Measurements from ENCODE around the gene IL17RC.
A peak's percentile ranks its signal among the peaks of the same experiment; 100 is the strongest.
"Not testable (repeated sequence)": the region's sequence is repeated elsewhere in the genome, so short reads cannot be mapped to it uniquely, and the experiment has no call there.

Gene IL17RC

DNA sequence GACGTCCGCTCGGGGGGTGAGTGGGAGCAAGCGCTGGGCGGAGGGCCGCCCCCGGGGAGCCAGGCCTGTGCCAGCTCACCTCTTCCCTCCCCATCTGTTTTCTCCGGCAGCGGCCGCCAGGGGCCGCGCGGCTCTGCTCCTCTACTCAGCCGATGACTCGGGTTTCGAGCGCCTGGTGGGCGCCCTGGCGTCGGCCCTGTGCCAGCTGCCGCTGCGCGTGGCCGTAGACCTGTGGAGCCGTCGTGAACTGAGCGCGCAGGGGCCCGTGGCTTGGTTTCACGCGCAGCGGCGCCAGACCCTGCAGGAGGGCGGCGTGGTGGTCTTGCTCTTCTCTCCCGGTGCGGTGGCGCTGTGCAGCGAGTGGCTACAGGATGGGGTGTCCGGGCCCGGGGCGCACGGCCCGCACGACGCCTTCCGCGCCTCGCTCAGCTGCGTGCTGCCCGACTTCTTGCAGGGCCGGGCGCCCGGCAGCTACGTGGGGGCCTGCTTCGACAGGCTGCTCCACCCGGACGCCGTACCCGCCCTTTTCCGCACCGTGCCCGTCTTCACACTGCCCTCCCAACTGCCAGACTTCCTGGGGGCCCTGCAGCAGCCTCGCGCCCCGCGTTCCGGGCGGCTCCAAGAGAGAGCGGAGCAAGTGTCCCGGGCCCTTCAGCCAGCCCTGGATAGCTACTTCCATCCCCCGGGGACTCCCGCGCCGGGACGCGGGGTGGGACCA is 16.1 kb downstream of the IL17RC start:
- Mint-ChIP-seq H3K27me3 (no peaks in the 10 kb centered on the region), H3K4me3 (peak overlapping the region; percentile 93), H3K9me3 (no peaks in the 10 kb centered on the region), H3K4me1 (peaks cover 39% of the 10 kb centered on the region), H3K36me3 (ENCODE audit: insufficient read depth) (peaks cover 20% of the 10 kb centered on the region), H3K27ac (ENCODE audit: low read depth) (peak overlapping the region; percentile 96)
- DNase-seq (ENCODE audit: low spot score in 2 of 2) (peak; percentile 78), ATAC-seq (replicated peaks; ENCODE audit: extremely low read depth, poor library complexity, severe bottlenecking) (peak; percentile 69)

DNA sequence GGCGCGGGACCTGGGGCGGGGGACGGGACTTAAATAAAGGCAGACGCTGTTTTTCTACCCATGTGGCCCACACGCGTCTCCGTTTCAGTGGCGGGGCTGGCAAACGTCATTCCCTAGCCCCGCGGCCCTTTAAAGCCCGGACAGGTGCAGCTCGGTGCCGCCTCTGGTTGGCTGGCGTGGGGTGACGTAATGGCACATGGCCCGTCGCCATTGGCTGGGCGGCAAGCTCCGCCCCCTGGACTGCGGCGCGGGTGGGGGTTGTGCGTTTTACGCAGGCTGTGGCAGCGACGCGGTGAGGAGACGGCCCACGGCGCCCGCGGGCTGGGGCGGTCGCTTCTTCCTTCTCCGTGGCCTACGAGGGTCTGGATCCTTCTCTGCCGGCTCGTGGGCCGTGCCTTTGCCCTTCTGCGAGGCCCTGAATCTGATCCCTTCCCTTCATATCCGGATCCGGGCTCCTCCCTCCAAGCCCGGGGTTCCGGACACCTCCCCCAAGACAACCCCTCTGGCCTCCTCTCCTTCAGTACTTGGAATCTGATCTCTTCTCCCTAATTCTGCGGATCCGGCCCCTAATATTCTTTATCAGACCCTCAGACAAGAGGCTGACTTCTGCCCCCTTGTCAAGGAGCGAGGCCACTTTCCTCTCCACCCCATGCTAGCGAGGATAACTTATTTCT is 16.8 kb downstream of the IL17RC start, which contains the start of gene CRELD1:
Gene CRELD1 (plus strand): TSS at position 274 of the 674 bp plus-strand sequence. CDS start 605 bp downstream, outside the sequence.
- Mint-ChIP-seq H3K4me3 (peak within 1 kb of the TSS; percentile 93), H3K9me3 (no peaks in the 10 kb centered on the region), H3K4me1 (peaks cover 39% of the 10 kb centered on the region), H3K27ac (ENCODE audit: low read depth) (peak within 1 kb of the TSS; percentile 96), H3K27me3 (no peaks in the 10 kb centered on the region), H3K36me3 (ENCODE audit: insufficient read depth) (peaks cover 21% of the 10 kb centered on the region)
- DNase-seq (ENCODE audit: low spot score in 2 of 2), result peak; percentile 97
- ATAC-seq (replicated peaks; ENCODE audit: extremely low read depth, poor library complexity, severe bottlenecking), result peak; percentile 84

DNA sequence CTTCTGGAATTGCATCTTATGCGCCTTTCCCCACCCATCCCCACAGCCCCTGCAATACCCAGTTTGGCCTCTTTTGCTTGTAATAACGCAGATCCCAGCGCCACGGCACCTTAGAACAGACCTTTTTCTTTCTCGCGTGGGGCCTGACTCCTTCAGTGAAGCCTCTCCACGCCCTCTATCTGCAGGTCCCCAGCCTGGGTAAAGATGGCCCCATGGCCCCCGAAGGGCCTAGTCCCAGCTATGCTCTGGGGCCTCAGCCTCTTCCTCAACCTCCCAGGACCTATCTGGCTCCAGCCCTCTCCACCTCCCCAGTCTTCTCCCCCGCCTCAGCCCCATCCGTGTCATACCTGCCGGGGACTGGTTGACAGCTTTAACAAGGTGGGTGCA is 17.3 kb downstream of the IL17RC start:
- no peaks in the 10 kb centered on the region for H3K27me3 Mint-ChIP-seq
- peak; percentile 17 for ATAC-seq (replicated peaks; ENCODE audit: extremely low read depth, poor library complexity, severe bottlenecking)

DNA sequence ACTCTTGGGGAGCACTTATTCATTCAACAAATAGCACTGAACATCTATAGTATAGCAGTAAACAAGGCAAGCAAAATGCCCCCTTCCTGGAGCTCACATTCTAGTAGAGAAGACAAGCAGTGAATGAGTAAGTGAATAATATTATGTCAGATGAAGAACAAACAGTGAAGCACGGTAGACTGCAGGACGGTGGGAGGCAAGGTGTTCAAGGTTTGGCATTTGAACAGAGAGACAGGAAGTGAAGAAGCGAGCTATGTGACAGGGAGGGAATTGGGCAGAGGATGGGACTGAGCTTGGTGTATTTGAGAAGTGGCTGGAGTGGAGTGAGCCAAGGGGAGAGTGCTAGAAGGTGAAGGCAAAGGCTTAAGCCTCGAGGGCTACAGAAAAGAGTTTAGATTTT is 18.1 kb downstream of the IL17RC start:
- Mint-ChIP-seq H3K27ac (ENCODE audit: low read depth) (peak overlapping the region; percentile 27), H3K4me3 (peak overlapping the region; percentile 93), H3K4me1 (peaks cover 39% of the 10 kb centered on the region), H3K27me3 (no peaks in the 10 kb centered on the region), H3K9me3 (no peaks in the 10 kb centered on the region), H3K36me3 (ENCODE audit: insufficient read depth) (peaks cover 21% of the 10 kb centered on the region)
- no peak for DNase-seq (ENCODE audit: low spot score in 2 of 2)
- no peak for ATAC-seq (replicated peaks; ENCODE audit: extremely low read depth, poor library complexity, severe bottlenecking)

More for the DNA sequence above, 17.3 kb downstream of the IL17RC start:
- H3K9me3 Mint-ChIP-seq, result no peaks in the 10 kb centered on the region
- peaks cover 21% of the 10 kb centered on the region for H3K36me3 Mint-ChIP-seq (ENCODE audit: insufficient read depth)
- H3K4me3 Mint-ChIP-seq, result peak overlapping the region; percentile 93
- peaks cover 39% of the 10 kb centered on the region for H3K4me1 Mint-ChIP-seq
- no peak for DNase-seq (ENCODE audit: low spot score in 2 of 2)
- H3K27ac Mint-ChIP-seq (ENCODE audit: low read depth), result peak overlapping the region; percentile 96

DNA sequence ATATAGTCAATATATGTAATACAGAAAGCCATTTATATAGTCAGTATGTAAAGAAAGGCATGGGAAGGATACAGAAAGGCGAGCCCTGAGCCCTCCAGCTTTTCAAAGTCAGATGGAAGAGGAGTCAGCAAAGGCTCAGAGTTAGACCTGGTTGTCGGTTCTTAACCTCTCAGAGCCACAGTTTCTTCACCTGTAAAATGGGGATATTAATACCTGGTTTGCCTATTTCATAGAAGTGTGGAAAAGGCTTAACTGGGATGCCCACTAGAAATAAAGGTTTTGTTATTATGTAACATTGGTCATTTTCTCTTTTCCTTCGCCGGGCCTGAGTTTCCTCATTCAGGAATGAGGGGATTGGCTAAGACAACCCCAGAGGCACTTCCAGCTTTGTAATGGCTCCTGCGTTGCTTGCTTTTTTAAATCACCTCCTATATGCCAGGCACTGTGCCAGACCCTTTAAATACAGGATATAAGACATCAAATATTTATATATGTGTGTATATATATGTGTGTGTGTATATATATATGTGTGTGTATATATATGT is 19.1 kb downstream of the IL17RC start:
- no peak for DNase-seq (ENCODE audit: low spot score in 2 of 2)
- peaks cover 19% of the 10 kb centered on the region for H3K36me3 Mint-ChIP-seq (ENCODE audit: insufficient read depth)
- H3K27me3 Mint-ChIP-seq, result no peaks in the 10 kb centered on the region
- peaks cover 39% of the 10 kb centered on the region for H3K4me1 Mint-ChIP-seq
- no peak overlapping the region for H3K27ac Mint-ChIP-seq (ENCODE audit: low read depth)
- ATAC-seq (replicated peaks; ENCODE audit: extremely low read depth, poor library complexity, severe bottlenecking), result no peak
- no peaks in the 10 kb centered on the region for H3K9me3 Mint-ChIP-seq
- H3K4me3 Mint-ChIP-seq, result peak overlapping the region; percentile 93

DNA sequence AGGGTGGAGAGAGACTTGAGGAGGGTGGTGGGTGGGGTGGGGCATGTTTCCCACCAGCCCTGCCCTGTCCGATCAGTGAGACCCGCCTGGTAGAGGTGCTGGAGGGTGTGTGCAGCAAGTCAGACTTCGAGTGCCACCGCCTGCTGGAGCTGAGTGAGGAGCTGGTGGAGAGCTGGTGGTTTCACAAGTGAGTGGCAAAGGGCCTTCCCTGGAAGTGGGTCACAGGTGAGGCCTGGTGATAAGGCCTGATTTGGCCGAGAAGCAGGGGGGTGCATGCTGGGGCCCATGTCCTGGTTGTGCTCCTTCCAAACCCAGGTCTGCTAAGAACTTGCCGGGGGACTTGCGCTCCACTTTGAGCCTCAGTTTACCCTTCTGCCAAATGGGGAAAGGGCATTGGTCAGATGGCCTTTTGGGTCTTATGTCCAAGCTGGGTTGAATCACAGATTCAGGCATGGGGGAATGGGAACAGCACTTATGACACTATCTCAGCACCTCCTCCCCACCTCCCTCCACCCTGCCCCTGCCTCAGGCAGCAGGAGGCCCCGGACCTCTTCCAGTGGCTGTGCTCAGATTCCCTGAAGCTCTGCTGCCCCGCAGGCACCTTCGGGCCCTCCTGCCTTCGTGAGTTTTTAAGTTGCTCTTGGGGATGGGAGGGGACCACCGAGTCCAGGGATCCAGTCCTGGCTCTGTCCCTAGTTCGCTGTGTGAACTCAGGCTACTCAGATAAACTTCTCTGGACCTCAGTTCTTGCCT is 20.8 kb downstream of the IL17RC start:
- ATAC-seq (replicated peaks; ENCODE audit: extremely low read depth, poor library complexity, severe bottlenecking) (no peak), DNase-seq (ENCODE audit: low spot score in 2 of 2) (no peak)
- no peak overlapping the region for H3K27ac Mint-ChIP-seq (ENCODE audit: low read depth)
- H3K27me3 Mint-ChIP-seq, result no peaks in the 10 kb centered on the region
- H3K9me3 Mint-ChIP-seq, result no peaks in the 10 kb centered on the region
- H3K4me1 Mint-ChIP-seq, result peaks cover 33% of the 10 kb centered on the region
- H3K4me3 Mint-ChIP-seq, result no peak overlapping the region
- H3K36me3 Mint-ChIP-seq (ENCODE audit: insufficient read depth), result peaks cover 21% of the 10 kb centered on the region

DNA sequence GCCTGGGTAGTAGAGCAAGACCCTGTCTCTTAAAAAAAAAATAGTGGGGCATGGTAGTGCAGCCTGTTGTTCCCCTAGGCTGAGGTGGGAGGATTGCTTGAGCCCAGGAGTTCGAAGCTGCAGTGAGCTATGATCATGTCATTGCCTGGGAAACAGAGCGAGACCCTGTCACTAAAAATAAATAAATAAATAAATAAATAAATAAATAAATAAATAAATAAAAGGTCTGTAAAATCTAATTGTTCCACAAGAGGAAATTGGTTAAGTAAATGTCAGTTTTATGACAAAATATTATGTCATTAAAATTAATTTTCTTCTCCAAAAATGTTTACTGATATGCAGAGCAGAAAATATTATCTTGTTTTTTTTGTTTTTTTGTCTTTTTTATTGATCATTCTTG is 22.1 kb downstream of the IL17RC start:
- no peaks in the 10 kb centered on the region for H3K9me3 Mint-ChIP-seq
- peaks cover 12% of the 10 kb centered on the region for H3K36me3 Mint-ChIP-seq (ENCODE audit: insufficient read depth)
- no peak for DNase-seq (ENCODE audit: low spot score in 2 of 2)
- no peaks in the 10 kb centered on the region for H3K27me3 Mint-ChIP-seq
- H3K4me3 Mint-ChIP-seq, result no peak overlapping the region
- peaks cover 20% of the 10 kb centered on the region for H3K4me1 Mint-ChIP-seq
- ATAC-seq (replicated peaks; ENCODE audit: extremely low read depth, poor library complexity, severe bottlenecking), result no peak
- H3K27ac Mint-ChIP-seq (ENCODE audit: low read depth), result no peak overlapping the region

DNA sequence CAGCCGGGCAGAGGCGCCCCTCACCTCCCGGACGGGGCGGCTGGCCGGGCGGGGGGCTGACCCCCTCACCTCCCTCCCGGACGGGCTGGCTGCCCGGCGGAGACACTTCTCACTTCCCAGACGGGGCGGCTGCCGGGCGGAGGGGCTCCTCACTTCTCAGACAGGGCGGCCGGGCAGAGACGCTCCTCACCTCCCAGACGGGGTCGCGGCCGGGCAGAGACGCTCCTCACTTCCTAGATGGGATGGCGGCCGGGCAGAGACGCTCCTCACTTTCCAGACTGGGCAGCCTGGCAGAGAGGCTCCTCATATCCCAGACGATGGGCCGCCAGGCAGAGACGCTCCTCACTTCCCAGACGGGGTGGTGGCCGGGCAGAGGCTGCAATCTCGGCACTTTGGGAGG is 23.0 kb downstream of the IL17RC start:
- peaks cover 11% of the 10 kb centered on the region for H3K4me1 Mint-ChIP-seq
- not testable (repeated sequence) for H3K36me3 Mint-ChIP-seq (ENCODE audit: insufficient read depth); H3K27ac Mint-ChIP-seq (ENCODE audit: low read depth); H3K4me3 Mint-ChIP-seq; H3K27me3 Mint-ChIP-seq; ATAC-seq (replicated peaks; ENCODE audit: extremely low read depth, poor library complexity, severe bottlenecking); H3K9me3 Mint-ChIP-seq; DNase-seq (ENCODE audit: low spot score in 2 of 2)

DNA sequence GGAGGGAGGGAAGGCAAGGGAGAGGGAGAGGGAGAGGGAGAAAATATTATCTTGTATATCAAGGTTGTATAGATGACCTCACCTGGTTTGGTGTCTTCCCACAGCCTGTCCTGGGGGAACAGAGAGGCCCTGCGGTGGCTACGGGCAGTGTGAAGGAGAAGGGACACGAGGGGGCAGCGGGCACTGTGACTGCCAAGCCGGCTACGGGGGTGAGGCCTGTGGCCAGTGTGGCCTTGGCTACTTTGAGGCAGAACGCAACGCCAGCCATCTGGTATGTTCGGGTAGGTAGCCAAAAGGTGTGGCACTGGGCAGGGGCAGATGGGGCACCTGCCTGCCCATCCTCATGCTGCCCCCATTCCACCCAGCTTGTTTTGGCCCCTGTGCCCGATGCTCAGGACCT is 23.8 kb downstream of the IL17RC start:
- no peak for DNase-seq (ENCODE audit: low spot score in 2 of 2)
- H3K4me3 Mint-ChIP-seq, result no peak overlapping the region
- H3K4me1 Mint-ChIP-seq, result peaks cover 2% of the 10 kb centered on the region
- no peak for ATAC-seq (replicated peaks; ENCODE audit: extremely low read depth, poor library complexity, severe bottlenecking)
- H3K27ac Mint-ChIP-seq (ENCODE audit: low read depth), result no peak overlapping the region
- H3K9me3 Mint-ChIP-seq, result no peaks in the 10 kb centered on the region
- peaks cover 12% of the 10 kb centered on the region for H3K36me3 Mint-ChIP-seq (ENCODE audit: insufficient read depth)
- no peaks in the 10 kb centered on the region for H3K27me3 Mint-ChIP-seq

DNA sequence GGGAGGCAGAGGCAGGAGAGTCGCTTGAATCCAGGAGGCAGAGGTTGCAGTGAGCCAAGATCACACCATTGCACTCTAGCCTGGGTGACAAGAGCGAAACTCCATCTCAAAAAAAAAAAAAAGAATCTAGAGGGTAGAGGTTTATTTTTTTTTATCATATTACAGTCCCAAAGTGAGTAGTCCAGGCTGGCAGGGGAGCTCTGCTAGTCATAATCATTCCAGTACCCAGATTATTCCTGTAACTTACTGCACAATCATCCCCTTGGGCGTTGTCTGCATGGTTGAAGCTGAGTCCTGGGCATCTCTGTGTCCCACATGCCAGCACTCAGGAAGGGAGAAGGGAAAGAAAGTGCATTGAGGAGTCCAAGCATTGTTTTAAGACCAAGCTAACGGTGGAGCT is 25.3 kb downstream of the IL17RC start:
- Mint-ChIP-seq H3K27ac (ENCODE audit: low read depth) (no peak overlapping the region), H3K36me3 (ENCODE audit: insufficient read depth) (peaks cover 10% of the 10 kb centered on the region), H3K9me3 (no peaks in the 10 kb centered on the region), H3K27me3 (no peaks in the 10 kb centered on the region), H3K4me3 (no peak overlapping the region), H3K4me1 (no peaks in the 10 kb centered on the region)
- ATAC-seq (replicated peaks; ENCODE audit: extremely low read depth, poor library complexity, severe bottlenecking) (no peak), DNase-seq (ENCODE audit: low spot score in 2 of 2) (no peak)

DNA sequence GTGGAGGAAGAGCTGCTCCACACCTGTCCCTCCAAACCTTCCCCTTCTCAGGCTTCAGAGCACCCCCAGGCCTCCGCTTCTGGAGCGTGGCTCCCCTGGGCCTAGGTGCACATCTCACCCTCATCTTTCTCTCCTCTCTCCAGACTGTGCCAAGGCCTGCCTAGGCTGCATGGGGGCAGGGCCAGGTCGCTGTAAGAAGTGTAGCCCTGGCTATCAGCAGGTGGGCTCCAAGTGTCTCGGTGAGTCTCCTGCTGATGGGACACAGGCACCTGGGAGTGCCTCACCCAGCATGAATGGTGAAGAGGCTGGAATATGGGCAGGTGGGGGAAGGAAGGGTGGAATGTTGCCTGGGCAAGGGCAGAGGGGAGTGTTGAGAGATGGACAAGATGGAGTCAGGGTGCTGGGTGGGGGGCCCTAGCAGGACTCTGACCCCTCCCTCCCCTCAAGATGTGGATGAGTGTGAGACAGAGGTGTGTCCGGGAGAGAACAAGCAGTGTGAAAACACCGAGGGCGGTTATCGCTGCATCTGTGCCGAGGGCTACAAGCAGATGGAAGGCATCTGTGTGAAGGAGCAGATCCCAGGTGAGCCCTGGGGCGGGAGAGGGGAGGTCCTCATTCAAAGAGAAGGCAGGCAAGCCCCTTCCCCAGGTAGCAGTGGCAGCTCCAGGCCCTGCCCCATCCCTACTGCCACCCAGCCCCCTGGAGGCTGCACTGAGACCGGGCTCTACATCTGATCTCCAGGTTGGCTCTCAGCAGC is 26.2 kb downstream of the IL17RC start:
- no peaks in the 10 kb centered on the region for H3K9me3 Mint-ChIP-seq
- no peak overlapping the region for H3K27ac Mint-ChIP-seq (ENCODE audit: low read depth)
- H3K4me3 Mint-ChIP-seq, result no peak overlapping the region
- ATAC-seq (replicated peaks; ENCODE audit: extremely low read depth, poor library complexity, severe bottlenecking) (no peak), DNase-seq (ENCODE audit: low spot score in 2 of 2) (no peak)
- no peaks in the 10 kb centered on the region for H3K4me1 Mint-ChIP-seq
- H3K36me3 Mint-ChIP-seq (ENCODE audit: insufficient read depth), result peaks cover 8% of the 10 kb centered on the region
- H3K27me3 Mint-ChIP-seq, result no peaks in the 10 kb centered on the region

DNA sequence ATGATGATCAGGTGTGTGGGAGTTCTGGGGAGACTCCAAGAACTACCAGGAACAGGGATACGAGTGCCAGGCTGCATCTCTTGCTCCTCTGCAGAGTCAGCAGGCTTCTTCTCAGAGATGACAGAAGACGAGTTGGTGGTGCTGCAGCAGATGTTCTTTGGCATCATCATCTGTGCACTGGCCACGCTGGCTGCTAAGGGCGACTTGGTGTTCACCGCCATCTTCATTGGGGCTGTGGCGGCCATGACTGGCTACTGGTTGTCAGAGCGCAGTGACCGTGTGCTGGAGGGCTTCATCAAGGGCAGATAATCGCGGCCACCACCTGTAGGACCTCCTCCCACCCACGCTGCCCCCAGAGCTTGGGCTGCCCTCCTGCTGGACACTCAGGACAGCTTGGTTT is 27.4 kb downstream of the IL17RC start:
- DNase-seq (ENCODE audit: low spot score in 2 of 2) (no peak), ATAC-seq (replicated peaks; ENCODE audit: extremely low read depth, poor library complexity, severe bottlenecking) (no peak)
- Mint-ChIP-seq H3K4me1 (no peaks in the 10 kb centered on the region), H3K4me3 (no peak overlapping the region), H3K36me3 (ENCODE audit: insufficient read depth) (peaks cover 6% of the 10 kb centered on the region), H3K27ac (ENCODE audit: low read depth) (no peak overlapping the region), H3K27me3 (no peaks in the 10 kb centered on the region), H3K9me3 (no peaks in the 10 kb centered on the region)

All from central memory CD8-positive, alpha-beta T cell (primary cell).